ENCODE data around the gene TLL1.

Gene TLL1

DNA sequence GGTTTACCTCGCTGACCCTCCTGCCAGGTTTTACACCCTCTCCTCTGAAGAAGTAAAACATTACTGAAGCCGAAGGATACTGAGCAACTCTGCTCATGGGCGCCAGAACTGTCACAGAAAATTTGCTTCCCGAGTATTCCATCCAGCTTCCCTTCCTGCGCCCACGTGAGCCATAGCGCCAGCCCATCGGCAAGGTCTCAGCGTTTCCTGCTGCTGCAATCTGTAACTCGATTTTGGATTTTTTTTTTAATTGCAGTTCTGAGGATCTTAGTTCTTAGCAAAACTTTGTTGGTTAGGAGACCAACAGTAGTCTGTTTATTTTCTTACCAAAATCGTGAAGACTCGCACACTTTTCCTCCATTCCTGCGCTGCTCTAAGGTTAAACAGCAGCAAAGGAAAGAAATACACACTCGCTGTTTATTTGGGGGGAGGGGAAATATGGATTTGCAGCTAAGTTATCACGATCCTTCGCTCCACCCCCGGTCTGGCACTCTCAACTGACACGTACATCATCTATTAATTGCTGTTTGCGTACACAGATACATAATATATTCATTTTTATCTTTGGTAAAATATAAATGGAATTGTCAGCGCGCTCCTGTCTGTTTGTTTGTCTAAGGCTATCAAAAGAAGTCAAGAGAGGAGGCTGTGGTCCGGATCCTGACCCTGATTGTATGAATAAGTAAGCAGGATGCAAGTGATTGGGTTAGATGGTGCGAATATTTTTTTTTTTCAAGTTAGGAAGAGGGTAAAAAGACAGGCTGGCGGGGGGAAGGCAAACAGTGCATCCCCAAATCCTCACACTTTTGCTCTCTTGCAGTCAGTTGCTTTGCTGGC is at the start of gene TLL1:
TLL1 (plus strand) TSS at position 777 of the 837 bp plus-strand sequence. CDS start 668 bp downstream, outside the sequence.
- DNase-seq (ENCODE audit: low read depth) = peak; percentile 11

DNA sequence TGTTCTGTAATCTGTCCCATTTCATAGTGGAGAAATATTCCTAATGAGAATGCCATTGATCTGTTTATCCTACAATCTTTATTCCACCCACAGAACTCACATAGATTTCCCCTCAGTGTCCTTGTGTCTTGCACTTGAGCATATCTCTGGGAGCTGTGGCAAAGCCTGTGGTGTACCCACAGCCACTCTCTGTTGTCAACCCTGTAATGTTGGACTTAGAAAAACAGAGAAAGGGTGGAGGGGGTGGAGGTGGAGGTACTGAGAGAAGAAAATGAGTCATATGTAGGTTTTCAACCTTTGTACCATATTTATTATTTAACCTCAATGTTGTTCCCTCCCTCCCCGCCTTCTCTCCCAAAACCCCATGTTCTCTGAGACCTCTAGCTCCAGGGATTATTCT is 46.9 kb upstream of the TLL1 start:
- no peak for DNase-seq (ENCODE audit: low read depth)

DNA sequence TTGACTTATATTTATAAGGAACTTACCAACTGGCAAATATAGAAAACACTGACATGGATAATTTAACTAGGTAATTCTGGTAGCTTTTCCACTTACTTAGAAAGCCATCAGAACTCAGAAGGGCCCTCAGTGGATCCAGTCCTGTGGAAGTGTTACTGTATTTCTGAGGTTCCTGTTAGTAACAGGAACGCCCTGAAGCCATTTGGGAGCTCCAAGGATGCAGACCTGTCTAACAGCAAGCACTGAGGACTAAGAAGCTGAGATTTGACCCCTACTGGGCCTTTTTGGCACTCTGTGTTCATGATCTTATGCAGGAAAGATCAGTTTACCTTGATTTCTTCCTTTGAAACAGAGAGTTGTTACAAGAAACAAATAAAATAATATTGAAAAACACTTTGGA is 46.0 kb upstream of the TLL1 start:
- no peak for DNase-seq (ENCODE audit: low read depth)

DNA sequence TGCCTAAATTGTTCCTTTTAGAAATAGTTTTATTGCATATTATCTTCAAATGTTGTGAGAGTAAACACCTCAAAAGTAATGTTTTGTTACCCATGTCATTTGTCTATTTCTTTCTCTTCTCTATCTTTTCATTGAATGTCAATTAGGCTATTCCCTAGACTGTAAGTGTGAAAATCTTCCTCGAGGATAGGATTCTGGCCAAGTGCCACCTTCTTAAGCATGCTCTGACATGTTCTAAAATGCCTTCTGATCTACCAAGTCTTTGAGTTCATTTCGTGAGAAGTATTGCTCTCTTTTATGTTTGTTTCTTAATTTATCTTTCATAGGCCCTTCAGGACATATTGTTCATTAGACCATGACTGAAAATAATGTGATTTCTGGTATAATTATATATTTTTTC is 44.1 kb upstream of the TLL1 start:
- DNase-seq (ENCODE audit: low read depth) = no peak

DNA sequence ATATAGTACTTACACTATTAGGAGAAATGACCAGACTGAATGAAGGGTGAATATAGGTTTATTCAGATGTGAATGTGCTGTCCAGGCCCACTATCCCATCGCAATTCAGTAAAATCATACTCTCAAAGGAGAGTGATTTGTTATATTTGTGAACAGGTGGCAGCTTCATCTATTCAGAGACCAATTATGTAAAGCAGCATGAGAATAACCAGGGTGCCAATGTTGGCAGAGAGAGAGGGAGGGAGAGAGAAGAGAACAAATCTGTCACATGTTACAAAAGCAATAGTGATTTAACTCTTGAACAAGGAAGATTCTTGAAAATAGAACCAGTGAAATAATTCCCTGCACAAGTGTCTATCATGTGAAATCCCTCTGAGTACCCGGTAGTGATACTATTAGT is 38.9 kb upstream of the TLL1 start:
- no peak for DNase-seq (ENCODE audit: low read depth)

DNA sequence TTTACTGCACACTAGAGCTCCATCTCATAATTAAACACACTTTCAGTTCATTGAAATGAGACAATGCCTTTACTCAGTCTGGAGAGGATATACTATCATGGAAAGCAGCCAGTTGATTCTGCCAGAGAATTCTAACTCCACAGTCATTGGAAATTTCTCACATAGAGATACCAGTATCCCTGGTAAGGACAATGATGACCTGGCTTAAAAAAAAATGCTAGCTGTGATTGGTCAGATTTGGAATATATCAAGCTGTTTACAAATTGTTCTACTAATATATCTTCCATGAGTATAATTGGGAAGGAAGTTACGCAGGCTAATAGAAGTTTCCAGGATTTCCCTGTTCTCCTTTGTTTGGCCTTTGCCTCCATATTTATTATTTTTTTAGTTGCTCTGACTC is 34.5 kb upstream of the TLL1 start:
- DNase-seq (ENCODE audit: low read depth) = no peak

DNA sequence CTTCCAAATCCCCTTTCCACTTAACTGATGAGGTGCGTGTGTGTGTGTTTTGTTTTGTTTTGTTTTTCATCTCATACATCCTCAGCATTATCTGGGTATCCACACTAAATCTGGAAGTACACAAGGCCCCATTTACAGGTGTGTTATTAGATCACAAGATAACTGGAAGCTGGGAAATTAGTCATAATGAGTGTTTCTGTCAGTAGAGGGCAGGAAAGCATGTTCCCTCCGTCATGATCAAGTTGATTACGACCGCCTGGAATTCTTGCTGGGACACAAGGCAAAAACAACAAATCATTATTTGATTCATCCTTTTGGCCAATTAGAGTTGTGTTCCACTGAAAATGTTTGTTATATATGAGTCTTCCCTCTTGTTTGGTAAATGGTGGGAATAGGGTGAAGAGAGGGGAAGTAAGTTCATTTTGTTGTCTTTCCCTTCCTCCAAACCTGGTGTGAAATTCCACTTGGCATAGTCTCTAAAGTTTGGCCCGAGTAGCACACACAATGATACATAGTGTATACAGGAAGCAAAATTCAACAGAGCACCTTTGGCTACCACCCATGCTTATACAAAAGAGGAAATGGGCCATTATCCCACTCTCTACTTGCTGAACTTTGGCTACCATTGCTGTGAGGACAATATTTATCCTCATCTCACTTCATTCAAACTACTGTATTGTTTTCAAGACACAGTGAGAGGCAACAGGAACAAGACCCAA is 33.3 kb upstream of the TLL1 start:
- DNase-seq (ENCODE audit: low read depth) = no peak

DNA sequence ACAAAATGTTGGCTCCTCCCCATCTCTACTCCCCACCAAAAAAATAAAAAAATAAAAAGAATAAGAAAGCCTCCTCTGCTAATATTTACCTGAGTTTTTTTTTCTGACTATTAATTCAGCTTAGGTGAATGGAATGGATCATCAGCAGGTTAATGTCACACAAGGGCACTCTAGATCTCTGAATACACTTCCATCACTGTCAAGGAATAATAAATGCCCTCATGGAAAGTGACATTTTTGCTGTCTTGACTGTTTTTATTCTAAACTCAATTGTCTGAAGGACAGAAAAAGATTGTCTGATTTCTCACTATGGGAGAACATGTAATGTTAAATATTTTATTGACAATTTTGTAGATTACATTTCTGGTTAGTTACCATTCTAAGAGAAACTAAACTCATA is 30.4 kb upstream of the TLL1 start:
- no peak for DNase-seq (ENCODE audit: low read depth)

DNA sequence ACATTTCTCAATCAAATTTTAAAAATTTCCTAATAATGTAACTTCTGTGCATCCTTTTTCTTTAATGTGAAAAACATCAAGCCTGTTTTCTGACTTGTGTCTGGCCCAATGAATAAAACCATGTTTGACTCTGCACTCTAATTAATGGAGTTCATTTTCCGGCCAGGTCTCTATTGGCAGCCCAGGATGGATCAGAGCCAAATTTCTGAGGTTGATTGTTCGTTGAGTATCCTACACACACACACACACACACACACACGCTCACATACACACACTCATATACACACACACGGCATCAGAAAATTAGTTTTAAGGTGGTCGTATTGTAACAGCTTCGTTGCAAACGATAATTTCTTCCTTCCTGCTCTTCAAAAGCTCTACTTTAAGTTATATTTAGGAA is 28.9 kb upstream of the TLL1 start:
- DNase-seq (ENCODE audit: low read depth) = no peak

DNA sequence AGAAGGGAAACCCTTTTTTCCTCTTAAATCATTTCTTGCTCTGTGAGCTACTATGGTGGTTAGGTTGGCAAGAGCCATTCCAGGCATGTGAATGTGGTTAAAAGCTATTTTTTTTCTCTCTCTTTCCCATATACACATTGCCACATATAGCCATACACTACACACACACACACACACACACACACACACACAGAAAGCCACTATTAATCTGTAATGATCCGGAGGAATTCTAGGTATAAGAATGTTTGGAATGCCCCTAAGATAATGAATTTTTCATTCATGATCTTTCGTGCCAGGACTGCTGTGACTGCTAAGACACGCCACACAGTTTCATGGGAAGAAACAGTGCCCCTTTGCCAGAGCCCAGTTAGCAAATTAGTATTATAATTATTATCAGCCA is 21.8 kb upstream of the TLL1 start:
- peak; percentile 24 for DNase-seq (ENCODE audit: low read depth)

DNA sequence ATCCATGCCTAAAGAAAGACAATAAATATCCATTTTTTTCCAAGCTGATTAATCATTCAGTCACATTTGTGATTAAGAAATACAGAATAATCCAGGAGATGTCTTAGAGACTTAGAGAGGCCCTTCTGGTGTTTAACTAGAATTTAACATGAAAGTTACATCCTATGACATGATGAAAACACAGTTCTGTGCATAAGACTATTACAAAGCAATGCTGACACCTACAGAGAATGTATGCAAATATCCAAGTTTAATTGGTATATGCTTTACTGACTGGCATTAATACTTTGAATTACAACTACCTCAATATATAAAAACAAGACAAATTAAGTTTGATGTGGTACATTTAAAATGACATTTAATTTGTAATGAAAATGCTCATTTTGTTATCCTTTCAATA is 17.8 kb upstream of the TLL1 start:
- DNase-seq (ENCODE audit: low read depth) = no peak

DNA sequence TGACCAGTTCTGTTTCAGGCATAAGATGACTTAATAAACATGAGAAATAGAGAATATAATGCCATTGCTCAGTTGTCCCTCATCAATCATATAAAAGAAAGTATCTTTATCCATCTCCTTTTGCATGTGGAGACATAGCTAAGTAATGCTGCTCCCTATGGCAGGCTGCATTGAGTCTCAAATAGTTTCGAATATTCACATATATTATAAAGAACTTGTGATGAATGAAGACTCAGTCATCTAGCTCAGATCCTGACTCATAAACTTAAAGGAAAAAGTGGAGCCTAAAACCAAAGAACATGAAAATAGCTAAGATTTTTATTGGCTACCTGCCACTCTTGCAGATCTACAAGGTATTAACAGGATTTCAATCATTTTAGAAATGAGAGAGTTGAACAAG is 11.7 kb upstream of the TLL1 start:
- DNase-seq (ENCODE audit: low read depth) = no peak

DNA sequence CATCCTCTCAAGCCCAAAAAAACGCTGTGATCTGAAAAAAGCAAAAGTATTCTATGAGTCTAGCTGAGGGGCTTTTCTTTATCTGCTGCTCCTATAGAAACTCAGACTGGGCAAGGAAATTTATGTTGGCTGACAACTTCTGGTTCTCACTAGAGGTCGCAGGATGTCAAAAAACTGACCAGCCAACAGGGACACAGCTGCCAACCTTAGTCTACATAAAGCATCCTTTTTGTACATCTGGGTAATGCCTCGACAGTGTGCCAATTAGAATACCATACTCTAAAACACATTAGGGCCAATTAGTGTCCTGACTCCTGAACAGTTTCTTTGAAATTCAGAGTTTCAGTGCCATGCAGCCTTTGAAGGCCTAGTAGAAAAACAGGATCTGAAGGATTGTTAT is 8.8 kb upstream of the TLL1 start:
- no peak for DNase-seq (ENCODE audit: low read depth)

DNA sequence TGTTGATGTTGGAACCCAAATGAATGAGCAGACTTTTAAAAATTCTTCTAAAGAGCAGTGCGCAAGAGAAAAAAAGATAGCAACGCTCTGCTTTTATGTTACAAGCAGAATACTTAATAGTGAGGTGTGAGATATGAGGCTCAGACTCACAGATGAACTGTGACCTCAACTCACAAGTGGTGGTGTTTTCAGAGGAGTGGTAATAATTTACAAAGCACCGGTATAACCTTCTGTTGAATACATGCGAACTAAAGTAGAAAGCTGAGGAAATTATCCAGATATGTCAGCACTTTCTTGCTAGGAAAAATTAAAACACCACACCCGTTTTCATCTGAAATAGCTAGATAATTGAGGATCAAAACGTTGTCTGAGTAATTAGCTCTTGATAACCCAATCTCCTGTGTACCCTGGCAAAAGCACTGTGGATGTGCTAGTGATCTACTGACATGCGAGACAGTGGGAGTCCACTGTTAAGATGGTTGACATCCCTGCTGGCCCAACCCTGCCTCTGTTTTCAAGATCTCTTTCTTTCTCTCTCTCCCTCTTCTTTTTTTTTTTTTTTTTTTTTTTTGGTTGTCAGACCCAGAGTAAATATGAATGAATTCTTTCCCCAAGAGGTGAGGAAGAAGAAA is 6.9 kb upstream of the TLL1 start:
- no peak for DNase-seq (ENCODE audit: low read depth)

DNA sequence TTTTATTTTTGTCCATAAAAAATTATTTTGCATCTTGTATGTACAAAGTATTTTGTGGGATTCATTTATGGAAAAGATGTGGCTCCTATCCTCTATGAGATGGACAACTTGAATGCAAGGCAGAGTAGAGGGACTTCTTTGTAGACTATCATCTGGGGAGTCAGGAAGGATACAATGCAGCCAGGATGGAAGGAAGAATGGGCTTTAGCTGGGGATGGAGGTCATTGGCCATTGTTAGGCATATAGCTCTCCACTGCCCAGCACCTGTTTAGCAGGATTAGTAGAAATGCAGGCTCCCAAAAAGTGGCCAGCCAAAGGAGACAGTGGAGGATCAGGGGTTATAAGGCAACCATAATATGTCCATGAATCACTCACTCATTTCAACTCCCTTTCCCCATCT is 5.1 kb upstream of the TLL1 start:
- no peak for DNase-seq (ENCODE audit: low read depth)

DNA sequence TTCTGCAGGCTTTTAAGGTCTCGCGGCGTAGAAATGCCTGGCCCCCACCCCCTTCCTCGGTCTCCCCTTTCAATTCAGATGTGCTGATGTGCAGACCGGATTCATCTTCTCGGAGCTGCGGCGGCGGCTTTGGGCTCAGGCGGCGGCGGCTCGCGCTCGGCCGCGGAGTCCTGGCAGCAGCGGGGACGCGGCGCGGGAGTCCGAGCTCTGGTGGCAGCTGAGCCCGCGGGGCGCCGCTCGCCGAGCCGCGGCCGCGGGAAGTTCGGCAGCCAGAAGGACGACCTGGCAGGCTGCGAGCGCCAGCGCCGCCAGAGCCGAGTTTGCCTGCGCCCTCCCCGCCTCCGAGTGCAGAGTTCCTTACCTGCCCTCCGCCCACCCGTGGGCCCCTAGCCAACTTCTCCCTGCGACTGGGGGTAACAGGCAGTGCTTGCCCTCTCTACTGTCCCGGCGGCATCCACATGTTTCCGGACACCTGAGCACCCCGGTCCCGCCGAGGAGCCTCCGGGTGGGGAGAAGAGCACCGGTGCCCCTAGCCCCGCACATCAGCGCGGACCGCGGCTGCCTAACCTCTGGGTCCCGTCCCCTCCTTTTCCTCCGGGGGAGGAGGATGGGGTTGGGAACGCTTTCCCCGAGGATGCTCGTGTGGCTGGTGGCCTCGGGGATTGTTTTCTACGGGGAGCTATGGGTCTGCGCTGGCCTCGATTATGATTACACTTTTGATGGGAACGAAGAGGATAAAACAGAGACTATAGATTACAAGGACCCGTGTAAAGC is 448 bp downstream of the TLL1 start:
- no peak for DNase-seq (ENCODE audit: low read depth)

DNA sequence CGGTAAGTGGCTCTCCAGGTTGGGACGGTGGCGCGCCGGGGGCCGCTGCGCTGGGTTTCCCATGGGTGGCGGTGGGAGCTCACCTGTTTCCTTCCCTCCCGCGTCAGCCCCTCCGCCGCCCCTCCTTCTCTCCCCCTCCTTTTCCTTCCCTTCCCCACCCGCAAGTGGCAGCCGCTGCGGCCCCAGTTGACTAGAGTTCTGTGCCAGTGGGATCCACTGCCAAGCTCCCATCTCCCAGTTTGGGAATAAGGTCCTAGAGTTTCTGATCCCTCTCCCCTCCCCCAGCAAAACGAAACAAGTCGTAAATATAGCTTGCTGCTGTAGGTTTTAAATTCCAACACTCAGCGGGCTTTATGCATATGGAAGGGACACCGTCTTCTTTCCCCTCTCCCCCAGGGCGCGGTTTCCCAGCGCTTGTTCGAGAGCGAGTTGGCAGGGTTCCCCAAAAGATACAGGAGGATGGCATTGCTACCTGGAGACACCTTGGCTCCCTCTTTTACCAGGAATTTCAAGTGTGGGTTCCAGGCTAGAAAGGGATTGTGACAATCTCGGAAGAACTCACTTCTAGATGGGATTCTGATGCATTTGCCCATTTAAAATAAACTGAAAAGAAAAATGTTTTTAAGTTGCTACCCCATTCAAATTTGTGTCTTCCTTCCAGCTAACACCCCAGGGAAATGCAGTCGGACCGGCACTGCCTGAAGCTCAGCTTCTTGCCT is 1.2 kb downstream of the TLL1 start:
- DNase-seq (ENCODE audit: low read depth) = no peak

DNA sequence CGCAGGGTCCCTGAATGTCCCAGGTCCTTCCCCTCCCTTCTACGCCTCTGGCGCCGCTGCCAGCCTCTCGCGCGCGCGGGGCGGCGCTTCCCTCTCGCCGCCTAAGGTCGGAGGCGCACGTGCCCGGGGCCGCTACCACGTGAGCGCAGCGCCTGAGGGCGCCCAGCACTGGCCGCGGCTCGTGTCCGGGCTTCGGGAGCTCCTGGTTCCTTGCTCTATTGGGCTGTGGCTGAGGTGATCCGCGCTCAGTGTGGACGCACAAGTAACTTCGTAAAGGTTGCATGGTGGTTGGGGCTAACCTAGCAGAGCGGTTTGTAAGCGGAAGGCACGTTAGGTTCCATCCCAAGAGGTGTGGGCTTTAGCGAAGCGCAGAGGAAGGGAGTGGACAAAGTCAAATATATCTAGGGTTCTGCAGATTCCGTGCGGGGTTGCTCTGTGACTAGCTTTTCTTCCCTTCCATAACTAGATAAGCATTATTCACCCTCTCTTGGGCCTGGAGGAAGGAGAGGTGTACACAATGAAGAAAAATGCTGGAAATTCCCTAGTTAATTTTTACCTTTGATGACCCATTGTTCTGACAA is 1.8 kb downstream of the TLL1 start:
- no peak for DNase-seq (ENCODE audit: low read depth)

DNA sequence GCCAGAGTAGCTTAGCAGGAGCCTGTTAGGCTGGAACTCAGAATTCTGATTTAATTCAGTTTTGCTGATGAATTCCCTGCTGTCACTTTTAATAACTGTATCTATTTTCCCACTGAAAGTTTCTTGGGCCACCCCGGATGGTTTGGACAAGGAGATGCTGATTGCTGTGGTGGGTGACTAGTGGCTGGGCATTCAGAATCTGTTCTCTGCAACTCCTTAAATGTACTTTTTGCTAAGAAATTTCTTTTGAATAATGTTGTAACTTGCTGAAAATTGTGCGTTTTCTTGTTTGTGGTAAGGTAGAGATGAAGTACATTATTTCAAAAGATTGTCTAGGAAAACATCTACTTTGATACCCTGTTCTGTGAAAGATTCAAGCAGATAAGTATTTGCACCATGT is 2.4 kb downstream of the TLL1 start:
- DNase-seq (ENCODE audit: low read depth) = no peak

DNA sequence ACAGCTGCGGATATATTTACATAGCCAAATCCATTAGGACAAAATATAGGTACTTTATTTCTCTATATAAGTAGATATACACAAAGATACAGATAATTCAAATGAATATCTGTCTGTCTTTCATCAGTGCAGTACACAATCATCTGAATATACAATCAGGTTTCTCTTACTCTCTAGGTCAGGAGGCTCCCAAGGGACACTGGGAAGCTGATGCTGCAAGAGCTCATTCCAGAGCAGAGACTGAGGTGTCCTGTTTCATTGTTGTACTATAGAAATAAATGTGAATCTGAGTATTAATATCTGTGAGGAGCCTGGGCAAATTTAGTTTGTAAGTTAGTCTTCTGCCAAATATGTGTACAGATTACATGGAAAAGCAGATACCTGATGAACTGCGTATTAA is 4.2 kb downstream of the TLL1 start:
- no peak for DNase-seq (ENCODE audit: low read depth)

DNA sequence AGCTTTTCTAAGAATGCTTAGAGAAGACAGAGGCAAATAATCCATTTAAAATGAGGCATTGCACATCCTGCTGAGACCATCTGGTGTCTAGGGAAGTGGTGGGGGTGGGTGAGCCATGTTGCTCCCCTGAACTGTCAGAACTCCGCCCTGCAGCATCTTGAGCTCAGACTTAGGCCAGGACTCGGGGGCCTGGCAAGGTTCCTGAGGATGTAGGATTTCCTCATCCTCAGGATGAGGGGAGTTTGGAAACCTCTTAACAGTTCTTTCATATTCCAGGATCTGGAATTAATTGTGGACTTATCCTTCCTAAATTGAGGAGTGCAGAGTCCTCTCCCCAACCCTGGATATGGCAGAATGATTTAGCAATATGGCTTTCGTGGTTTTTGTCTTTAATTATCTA is 6.6 kb downstream of the TLL1 start:
- DNase-seq (ENCODE audit: low read depth) = no peak
